Lower leg skin (tissue), 4 donors: ENCODE measurements around the gene CYBA. TPM values are rescaled to one million over a fixed set of nuclear protein-coding genes. Genes with fewer than 3 reads are reported as not detected.

Experiments
- DNase-seq, 2 donors: peaks; one replicate each; pipeline ENCODE4 v3.0.0-alpha.2; 2019; ENCODE audit warnings: low spot score in 2 of 2
- H3K4me3 ChIP-seq: fragments of 200-600 bp; sonication (generic); 2 replicates; pipeline ENCODE4 v1.5.1; 2017; ENCODE audit warnings: mild to moderate bottlenecking, low read depth; ENCODE audit not compliant: poor library complexity, severe bottlenecking
- CTCF ChIP-seq, 3 donors: fragments of 450-650 bp; IDR thresholded peaks; one replicate each; pipeline ENCODE4 v1.5.1; 2016; ENCODE audit warnings: antibody characterized with exemption in 3 of 3, mild to moderate bottlenecking in 3 of 3, moderate library complexity in 2 of 3
- POLR2A ChIP-seq, 2 donors: fragments of 450-650 bp; IDR thresholded peaks; one replicate each; pipeline ENCODE4 v1.6.1; 2016 to 2017; ENCODE audit warnings: antibody characterized with exemption in 2 of 2, mild to moderate bottlenecking in 1 of 2, moderate library complexity in 1 of 2
- WGBS, 2 donors: methylation state at CpG; one replicate each; pipeline ENCODE4 v1.1.5; 2018; 5-methylcytosine and 5-hydroxymethylcytosine counted together
- intact Hi-C: fragments of 100-400 bp; cut with DNase I; formaldehyde crosslinking; loops from one replicate; pipeline ENCODE4 v1.15.0; 2023; ENCODE audit warnings: low total_unique reads
- total RNA-seq, 4 donors: library from RNA; depleted of rRNA; stranded (reverse); fragments of >200 nt; gene quantifications; one replicate each; pipeline ENCODE4 v1.1.0, GENCODE V29; 2016

CYBA gene
- total RNA-seq, 4 donors from 2014 or later: 30.5 to 93.2 (median 44.7) TPM

DNA sequence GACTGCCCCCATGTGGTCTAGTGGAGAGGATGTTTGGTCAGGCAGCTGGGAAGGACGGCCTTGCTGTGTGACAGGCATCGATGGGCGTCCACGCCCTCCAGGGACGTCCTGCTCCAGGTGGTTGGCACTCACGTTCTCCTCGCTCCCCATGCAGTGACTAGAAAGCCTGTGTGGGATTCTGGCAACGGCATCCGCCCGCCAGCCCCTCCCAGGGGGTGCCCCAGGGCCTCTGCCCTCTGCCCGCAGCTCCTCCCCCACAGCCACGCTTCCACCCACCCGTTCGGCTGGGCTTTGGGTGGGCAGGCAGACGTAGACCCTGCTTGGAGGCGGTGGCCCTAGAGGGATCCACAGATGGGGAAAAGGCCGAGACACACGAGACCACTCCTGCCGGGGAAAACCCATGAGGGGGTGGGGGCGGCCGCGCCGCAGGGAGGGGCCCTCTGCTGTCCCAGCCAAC, 17.1 kb downstream of the CYBA start:
- WGBS, 2 donors: 34 to 38% methylated on average over 11 of the region's 23 CpGs
- H3K4me3 ChIP-seq: no peak overlapping the region
- DNase-seq: no peak
- TF ChIP-seq POLR2A (IDR thresholded peaks at IDR 0.05): no peak
- no peak for TF ChIP-seq CTCF (IDR thresholded peaks at IDR 0.05)
- intact Hi-C loops: no loop called here

GRCh38 chr16:88632587-88632930, 18.3 kb downstream of the CYBA start:
- 90 to 92% methylated on average over 11 of the region's 11 CpGs for WGBS, 2 donors
- no peak for DNase-seq
- no peak overlapping the region for H3K4me3 ChIP-seq
- intact Hi-C loops: no loop called here
- no peak for TF ChIP-seq CTCF (IDR thresholded peaks at IDR 0.05)

DNA sequence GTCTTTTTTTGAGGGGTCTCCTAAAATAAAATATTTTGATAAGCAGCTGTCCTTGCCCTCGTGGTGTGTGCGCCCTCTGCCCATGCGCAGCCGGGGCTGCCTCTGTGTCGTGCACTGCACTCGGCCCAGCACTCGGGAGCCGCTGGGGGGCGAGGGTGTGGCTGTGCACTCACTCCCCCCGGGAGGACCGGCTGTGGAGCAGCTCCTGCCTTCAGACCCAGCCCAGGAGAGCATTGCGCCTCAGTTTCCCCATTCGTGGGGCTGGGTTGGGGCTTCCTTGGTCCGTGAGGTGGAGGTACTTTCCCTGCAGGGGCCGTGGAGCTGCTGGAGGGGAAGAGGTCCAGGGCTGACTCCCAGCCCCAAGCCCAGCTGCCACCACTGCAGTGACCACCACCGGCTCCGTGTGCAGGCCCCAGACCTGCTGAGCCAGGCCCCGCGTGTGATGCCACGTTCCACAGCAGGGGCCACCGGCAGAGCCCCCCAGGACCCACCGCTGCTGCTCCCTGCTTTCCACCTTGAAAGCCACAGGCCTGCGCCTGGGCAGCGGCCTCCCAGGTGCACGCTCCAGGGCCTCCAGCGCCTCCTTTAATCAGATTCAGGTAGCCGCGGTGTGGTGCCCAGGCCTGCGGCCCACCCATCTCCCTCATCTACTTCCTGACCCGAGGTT, 18.8 kb downstream of the CYBA start:
- no peak for TF ChIP-seq CTCF (IDR thresholded peaks at IDR 0.05)
- no peak for TF ChIP-seq POLR2A (IDR thresholded peaks at IDR 0.05)
- H3K4me3 ChIP-seq: no peak overlapping the region
- no peak for DNase-seq
- 86 to 89% methylated on average over 25 to 30 of the region's 30 CpGs for WGBS, 2 donors
- intact Hi-C loops: no loop called here

- DNase-seq: no peak
- WGBS, 2 donors: 74 to 76% methylated on average over 16 of the region's 16 CpGs
- H3K4me3 ChIP-seq: no peak overlapping the region
- TF ChIP-seq CTCF (IDR thresholded peaks at IDR 0.05): no peak
- no peak for TF ChIP-seq POLR2A (IDR thresholded peaks at IDR 0.05)
- intact Hi-C loops: no loop called here
Measured at GRCh38 chr16:88631384-88631783, 19.5 kb downstream of the CYBA start.

DNA sequence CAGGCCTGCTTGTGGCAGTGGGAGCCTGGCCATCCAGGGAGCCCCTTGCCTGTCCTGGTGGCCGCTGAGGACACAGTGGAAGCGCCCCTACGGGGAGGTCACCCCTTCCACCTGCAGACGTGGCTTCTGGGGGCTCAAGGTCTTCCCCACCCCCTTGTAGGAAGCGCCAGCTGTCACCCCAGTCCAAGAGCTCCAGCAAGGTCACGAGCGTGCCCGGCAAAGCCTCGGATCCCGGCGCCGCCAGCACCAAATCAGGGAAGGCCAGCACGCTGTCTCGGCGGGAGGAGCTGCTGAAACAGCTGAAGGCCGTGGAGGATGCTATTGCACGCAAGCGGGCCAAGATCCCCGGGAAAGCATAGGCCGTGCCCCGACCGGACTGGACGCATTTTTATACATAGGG, 19.9 kb downstream of the CYBA start:
- DNase-seq: no peak
- TF ChIP-seq CTCF (IDR thresholded peaks at IDR 0.05) (no peak), POLR2A (IDR thresholded peaks at IDR 0.05) (no peak)
- H3K4me3 ChIP-seq: no peak overlapping the region
- intact Hi-C loops: no loop called here
- WGBS, 2 donors: 93 to 98% methylated on average over 19 to 23 of the region's 23 CpGs

DNA sequence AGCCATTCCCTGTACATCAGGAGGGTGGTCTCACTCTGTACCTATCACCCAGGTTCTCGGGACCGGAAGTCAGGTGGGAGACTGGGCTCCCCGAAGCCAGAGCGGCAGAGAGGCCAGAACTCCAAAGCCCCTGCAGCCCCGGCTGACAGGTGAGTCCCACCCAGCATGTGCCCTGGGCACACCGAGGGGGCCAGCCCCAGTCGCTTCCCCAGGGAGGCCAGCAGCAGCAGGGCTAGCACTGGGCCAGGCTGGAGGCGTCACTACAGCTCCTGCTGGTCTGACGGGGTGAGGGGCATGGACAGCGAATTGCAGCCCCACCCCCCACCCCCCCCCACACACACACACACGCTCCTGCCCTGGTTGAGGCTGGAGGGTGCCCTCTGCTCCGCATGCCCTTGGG, 20.4 kb downstream of the CYBA start:
- TF ChIP-seq CTCF (IDR thresholded peaks at IDR 0.05) (no peak), POLR2A (IDR thresholded peaks at IDR 0.05) (no peak)
- 86 to 96% methylated on average over 11 to 12 of the region's 12 CpGs for WGBS, 2 donors
- intact Hi-C loops: no loop called here
- DNase-seq: no peak
- H3K4me3 ChIP-seq: no peak overlapping the region
